Stomach (tissue), 4 donors: ENCODE results near the gene TARM1.

ENCODE experiments used
- CTCF ChIP-seq, 7 experiments: fragments of 450-650 bp in 4 of 7; fragments of 200-600 bp in 3 of 7; sonication (generic) in 3 of 7; IDR thresholded peaks; one replicate each; pipeline ENCODE4 v1.5.1; 2016 to 2019; ENCODE audit warnings: antibody characterized with exemption in 7 of 7, control low read depth in 2 of 7, mild to moderate bottlenecking in 1 of 7
- EP300 ChIP-seq: sonication (generic); formaldehyde crosslinking; IDR thresholded peaks from one replicate; pipeline ENCODE4 v1.6.1; 2017; ENCODE audit warnings: antibody characterized with exemption
- POLR2A ChIP-seq, 4 donors: fragments of 450-650 bp; IDR thresholded peaks; one replicate each; pipeline ENCODE4 v1.6.1; 2016; ENCODE audit warnings: antibody characterized with exemption in 4 of 4, control low read depth in 2 of 4, mild to moderate bottlenecking in 1 of 4, moderate library complexity in 1 of 4
- POLR2AphosphoS5 ChIP-seq, 3 donors: sonication (generic); formaldehyde crosslinking; IDR thresholded peaks; one replicate each; pipeline ENCODE4 v1.6.1; 2016; ENCODE audit warnings: antibody characterized with exemption in 3 of 3

GRCh38 chr19:54107876-54108490 is 26.8 kb upstream of the TARM1 start:
- TF ChIP-seq CTCF (IDR thresholded peaks at IDR 0.05) (no peak), POLR2A (IDR thresholded peaks at IDR 0.05) (no peak), EP300 (no peak), POLR2AphosphoS5 (IDR thresholded peaks at IDR 0.05) (no peak)
